HG03460 (cell line): Measurements from ENCODE around the gene TAOK3.

Experiments
- ATAC-seq: cut with Tn5 transposase; IDR thresholded peaks from one replicate; pipeline ENCODE4 v1.9.1; 2021; ENCODE audit not compliant: unreplicated experiment

TAOK3 gene

GRCh38 chr12:118219772-118220171 lies 152.9 kb downstream of the TAOK3 start:
- peak; percentile 54 for ATAC-seq

DNA sequence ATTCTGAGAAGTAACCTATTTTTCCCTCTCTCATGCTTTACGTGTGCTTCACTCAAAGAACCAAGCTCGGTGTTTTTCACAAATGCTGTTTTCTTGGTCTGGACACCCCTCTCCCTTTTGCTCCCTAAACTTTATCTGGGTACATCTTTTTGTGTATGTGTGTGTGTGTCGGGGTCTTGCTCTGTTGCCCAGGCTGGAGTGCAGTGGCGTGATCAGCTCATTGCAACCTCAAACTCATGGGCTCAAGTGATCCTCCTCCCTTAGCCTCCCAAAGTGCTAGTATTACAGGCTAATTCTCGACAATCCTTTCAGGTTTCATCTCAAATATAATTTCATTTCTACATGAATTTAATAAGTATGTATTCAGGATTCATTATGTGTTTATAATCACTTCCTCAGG lies 153.6 kb downstream of the TAOK3 start:
- ATAC-seq = no peak

DNA sequence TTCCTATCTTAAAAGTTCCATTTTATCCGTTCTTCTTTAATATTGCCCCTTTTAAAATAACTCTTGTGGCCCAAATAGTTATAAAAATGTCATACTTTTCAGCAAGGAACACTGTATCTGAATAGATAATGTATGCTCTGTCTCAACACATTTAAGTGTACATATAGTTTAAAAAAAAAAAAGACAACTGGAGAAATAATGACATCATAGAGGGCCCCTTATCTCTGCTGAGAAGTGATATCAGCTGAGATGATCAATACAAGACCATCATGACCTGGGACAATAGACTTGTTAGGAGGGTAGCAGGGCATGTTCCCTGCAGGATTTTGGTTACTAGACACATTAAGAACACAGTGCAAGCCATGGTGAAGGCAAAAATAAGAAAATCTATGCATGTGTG lies 159.3 kb downstream of the TAOK3 start:
- ATAC-seq = no peak

- ATAC-seq = no peak
Observed at GRCh38 chr12:118212606-118213005, 160.1 kb downstream of the TAOK3 start.

GRCh38 chr12:118206107-118206412 lies 166.6 kb downstream of the TAOK3 start:
- peak; percentile 9 for ATAC-seq

- no peak for ATAC-seq
Observed at GRCh38 chr12:118193958-118194357, 178.7 kb downstream of the TAOK3 start.

- no peak for ATAC-seq
Observed at GRCh38 chr12:118193477-118193876, 179.2 kb downstream of the TAOK3 start.

DNA sequence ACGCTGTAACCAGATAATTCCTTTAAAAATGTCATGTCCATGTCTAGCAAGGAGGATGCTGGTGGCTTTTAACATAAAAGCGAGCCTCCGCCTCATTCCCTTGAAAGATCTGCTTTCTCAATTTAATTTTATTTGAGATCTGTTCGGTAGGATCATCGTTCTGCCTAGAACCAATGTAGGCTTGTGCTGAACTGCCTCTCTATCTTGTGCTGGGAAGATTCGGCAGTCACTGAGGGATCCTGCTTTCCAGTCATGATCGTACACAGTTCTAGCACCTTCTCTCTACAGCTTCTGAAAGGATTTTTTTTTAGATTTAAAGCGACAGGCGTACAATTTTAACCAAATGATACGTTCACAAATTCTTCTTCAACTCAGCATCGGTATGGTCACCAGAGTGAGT lies 182.4 kb downstream of the TAOK3 start:
- no peak for ATAC-seq

DNA sequence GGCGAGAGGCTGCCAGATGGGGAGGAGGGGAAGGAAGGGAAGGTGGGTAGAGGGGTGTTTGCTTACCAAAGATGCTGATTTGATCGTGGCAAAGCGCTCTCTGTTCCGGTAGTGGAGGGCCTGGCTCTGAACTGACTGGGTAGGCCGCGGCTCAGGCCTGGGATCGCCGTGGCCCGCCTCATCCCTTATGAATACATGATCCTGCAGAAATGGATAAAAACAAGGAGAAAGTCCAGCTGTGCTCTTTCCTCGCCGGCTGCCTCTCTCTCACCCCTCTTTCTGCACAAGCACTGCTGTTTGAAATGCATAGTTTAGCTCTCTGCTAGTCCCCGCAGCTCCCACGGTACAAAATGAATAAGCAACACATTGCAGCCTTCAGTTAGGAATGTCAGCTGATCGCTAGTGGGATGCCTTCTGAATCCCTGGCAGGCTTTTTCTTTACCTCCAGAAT lies 182.9 kb downstream of the TAOK3 start:
- ATAC-seq = no peak

DNA sequence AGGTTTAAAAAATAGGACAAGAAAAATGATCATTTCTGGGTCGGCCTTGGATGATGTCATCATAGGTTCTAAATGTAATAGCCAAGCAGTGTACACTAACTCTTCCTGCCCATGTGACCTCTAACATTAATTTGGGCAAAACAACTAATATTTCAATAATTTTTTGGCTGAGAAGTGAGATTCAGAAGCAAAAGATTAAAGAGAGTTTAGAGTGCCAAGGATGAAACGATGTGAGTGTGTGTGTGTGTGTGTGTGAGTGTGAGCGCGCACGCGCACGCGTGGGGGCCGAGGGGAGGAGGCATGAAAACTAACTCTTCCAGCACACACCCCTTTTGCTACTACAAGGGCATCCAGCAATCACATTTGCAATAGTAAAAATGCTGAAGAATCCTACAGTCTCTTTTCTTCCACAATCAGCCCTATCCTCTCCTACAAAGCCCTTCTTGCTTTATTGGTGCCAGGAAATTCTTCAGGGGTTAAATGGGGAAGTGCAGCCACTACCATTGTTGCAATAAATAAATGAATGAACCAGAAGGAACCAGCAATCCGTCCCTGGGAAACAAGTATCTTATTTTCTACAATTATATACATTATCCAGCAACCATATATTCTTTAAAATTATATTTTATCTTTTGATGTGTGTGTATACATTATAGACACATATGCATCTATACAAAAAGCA lies 183.9 kb downstream of the TAOK3 start:
- ATAC-seq = no peak

DNA sequence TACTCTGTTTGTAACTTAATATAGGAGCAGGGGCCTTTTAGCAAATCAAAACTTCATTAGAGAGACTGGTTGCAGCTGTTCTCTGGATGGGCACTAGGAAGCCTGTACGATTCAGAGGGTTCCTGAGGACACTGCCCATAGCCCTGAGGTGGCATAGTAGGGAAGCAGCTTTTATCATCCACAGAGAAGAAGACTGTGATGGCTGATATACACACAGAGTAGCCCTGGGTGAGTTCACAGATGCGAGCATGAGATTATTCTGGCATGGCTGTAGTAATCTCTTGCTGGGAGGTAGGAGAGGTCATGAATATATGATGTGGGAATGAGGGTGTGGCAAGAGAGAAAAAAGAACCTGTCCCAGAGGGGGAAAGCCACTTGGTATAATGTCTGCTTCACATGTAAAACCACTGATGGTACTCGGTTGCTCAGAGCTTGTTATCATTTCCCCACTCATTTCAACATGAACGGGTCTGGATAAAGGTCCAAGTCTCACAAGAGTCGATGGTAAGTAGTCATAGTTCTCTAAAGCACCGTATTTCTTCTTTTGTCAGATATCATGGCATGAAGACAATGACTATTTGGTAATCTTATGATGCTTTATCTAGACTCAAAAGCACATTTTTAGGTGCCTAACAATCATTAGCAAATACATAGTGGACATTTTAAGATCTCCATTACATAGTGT lies 184.8 kb downstream of the TAOK3 start:
- no peak for ATAC-seq

DNA sequence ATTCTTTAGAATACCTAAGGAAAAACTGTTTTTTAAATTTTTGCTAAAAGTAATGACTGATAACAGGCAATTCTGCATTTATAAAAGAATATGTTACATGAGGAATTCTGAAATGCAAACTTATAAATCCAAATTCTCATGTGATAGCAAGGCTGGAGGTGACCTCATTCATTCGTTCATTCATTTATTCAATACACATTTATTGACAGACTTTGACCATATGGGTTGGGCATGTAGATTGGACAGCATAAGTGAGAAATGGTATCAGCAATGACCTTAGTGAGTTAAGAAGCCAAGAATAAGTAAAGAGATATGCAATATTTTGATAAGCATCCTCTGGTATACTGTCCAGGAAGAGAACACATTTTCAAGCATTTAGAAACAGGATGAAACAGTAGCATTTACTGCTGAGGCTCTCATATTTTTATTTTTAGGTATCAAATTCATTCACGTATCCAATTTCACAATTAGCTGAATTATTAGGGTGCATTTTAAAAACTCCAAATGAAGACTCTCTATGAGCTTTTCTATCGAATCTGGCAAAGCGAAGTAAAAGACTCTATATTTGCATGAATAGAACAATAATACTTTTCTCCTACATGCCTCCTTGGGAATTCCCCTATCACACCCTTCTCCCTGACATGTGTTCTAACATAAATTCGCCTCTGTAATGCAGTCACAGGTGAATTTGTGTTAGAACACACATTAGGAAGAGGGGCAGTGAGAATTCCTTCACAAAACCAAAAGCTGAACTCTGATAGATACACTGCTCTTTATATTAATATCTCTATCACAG lies 186.9 kb downstream of the TAOK3 start:
- no peak for ATAC-seq

DNA sequence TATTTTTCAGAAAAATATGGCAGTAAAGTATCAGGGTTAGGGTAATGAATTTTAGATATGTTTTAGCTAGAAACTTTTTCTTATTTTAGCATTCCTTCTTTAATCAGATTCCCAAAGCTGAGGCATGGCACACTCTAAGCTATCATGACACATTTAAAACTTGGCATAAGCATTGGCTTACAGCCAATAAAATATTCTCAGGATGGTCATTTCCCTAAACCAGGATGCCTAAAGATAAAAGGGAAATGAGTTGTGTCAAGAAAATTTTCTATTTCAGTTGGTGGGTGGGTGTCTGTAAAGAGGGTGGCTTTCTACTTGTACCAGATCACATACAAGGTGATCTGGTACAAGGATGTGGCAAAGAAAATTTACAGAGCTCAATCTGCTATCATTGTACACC lies 189.0 kb downstream of the TAOK3 start:
- no peak for ATAC-seq

DNA sequence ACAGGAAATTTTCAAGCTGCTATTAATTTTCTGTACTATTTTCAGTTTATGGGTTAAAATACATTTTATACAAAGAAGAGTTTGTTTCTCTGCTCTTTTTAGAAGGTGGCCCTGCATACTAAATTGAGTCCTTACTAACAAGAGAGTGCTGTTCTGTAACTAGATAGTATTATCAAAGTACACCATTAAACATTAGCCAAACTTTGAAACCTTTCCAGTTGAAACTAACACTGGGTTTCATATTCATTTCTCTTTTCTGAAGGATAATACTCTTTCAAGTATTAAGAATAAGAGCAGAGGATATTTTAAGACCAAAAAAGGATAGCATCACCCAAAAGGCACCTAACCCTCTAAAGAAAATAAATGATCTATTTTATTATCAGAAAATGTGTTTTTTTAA lies 189.6 kb downstream of the TAOK3 start:
- no peak for ATAC-seq

DNA sequence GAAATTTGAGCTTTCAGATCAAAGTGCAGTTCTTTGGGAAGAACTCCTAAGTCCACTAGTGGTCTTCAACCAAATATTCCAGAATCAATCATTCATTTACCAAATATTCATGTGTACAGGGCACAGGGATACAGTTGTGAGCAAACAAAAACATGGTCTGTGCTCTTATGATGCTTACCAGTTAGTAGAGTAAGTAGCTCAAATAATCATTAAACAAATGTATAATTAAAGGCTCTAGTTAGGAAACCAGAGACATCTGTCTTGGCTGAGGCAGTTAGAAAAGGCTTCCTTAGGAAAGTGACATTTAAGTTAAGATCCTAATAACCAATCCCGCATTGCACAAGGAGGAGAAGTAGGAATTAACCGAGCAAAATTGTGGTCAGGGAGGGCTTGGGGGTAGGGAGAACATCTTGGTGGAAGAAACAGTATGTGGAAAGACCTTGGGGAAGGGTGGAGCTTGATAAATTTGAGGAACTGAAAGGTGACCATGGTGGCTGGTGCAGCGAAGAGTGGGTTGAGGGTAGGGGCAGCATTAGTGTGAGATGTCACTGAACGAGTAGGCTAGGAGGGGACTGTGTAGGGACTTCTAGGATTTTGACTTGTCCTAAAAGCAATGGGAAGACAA lies 196.8 kb downstream of the TAOK3 start:
- ATAC-seq = peak; percentile 95

DNA sequence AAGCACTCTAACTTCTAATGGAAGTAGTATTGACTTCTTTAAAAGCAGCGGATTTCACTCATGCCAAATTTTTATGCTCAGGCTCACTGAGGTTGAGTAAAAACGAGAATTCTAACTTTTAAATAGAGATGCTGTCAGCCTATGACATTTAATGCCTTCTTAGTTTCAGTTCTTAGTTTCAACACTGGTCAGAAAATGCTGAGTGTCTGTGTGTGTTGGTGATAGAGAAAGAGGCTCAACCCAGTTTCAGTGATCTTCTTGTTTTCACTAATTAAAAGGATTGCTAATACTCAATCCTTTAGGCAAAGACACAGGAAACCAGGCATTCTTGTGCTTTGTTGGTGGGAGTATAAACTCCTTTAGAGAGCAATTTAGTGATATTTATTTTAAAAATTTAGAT lies 205.8 kb downstream of the TAOK3 start:
- peak; percentile 99 for ATAC-seq

GRCh38 chr12:118164798-118165486 lies 207.8 kb downstream of the TAOK3 start:
- ATAC-seq = no peak

DNA sequence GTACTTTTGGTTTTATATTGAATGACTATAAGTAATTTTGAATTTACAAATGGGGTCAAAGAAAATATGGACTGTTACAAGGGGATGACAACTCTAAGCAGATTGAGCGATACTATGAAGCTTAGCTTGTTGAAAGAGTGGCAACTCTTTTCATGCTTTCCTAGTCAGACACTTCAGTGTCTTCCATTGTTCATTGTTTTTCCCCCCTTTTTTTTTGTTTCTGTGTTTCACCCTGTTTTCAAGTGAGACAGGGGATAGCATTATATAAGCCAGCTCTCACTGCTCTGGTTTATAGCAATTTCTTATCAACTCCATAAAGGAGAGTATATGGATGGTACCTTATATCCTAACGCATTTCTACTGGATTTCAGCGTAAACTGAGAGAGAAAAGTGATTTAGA lies 212.2 kb downstream of the TAOK3 start:
- ATAC-seq = no peak

DNA sequence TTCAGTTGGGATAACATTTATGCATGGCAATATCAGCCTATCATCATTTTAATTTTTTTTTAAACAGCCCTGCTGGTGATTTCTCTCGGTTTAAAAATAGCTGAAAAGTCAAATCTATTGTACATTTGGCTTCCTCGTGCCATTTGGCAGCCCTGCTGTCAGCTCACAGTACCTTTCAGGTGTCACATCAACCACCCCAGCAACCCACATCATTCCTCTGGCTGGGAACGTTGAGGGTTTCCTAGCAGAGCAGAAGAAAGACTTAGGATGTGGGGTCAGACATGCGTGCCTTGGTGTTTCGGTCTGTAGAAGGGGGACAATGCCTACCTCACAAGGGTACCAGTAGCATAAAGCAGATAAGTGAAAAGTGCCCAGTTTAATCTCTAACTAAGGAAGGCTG lies 221.0 kb downstream of the TAOK3 start:
- ATAC-seq = no peak

DNA sequence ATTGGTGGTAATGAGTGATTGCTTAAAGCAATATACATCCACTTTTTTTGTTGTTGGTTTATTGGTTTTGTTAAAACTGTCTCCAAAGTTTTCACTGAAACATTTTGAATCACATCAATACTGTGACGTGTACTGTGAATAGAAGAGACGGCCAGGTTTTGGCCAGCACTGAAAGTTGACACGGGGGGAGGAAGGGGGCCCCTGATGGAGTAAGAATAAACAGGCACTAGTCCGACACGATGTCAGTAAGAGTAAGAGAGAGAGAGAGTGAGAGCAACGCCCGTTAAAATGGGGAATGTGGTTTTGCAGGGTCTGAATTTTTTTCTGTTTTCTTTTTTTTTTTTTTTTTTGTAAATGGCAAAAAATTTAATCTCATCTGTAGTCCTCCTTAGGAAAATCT lies 222.1 kb downstream of the TAOK3 start:
- ATAC-seq = no peak

GRCh38 chr12:118148287-118148686 lies 224.4 kb downstream of the TAOK3 start:
- ATAC-seq = no peak
